GM11168 (cell line): ENCODE results near the gene FAN1.

Experiments
- in situ Hi-C: fragments of 300-500 bp; cut with MboI; formaldehyde crosslinking; loops from one replicate; pipeline ENCODE4 v1.12.0; 2022; ENCODE audit warnings: low sequenced_read_pairs; ENCODE audit not compliant: unreplicated experiment

Gene FAN1

DNA sequence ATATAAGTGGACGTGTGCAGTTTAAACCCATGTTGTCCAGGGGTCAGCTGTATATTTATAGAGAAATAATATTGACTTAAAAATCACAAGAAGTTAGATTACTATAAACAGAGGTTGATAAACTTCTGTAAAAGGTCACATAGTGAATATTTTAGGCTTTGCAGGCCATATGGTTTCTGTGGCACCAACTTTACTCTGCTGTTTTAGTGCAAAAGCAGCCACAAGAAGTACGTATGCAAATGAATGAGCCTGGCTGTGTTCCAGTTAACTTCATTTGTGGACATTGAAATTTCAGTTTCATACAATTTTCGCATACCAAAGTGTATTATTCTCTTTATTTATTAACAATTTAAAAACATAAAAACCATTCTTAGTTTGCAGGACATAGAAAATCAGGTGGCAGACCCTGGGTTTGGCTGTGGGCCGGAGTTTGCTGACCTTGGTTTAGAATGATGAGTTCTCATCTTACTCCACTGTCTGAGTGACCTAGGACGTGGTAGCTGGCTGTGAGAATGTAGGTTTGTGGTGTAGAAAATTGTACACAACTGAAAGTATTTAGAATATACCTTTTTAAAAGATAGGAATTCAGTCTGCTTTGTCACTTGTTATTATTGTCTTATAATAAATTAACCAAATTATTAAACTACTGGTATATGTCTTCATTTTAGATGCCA, 16.3 kb downstream of the FAN1 start:
- in situ Hi-C loops: no loop called here

DNA sequence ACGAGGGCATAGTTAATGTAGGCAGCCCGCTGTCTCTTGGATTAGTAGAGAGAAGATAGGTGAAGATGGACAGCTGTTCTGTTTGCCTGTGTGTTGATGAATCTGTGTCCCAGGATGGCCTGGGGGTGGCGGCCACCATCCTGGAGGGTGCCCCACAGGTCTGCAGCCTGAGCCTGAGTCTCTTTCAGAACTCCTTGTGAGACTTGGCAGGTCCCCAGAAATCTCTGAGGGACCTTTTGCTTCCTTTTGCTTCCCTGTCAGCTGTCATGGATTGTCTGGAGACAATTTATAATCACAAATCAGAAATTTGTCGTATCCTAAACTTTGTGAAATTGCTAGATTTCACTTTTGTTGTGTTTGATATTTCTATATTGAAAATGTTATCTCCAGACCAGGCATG, 17.4 kb downstream of the FAN1 start:
- in situ Hi-C loops: no loop called here

DNA sequence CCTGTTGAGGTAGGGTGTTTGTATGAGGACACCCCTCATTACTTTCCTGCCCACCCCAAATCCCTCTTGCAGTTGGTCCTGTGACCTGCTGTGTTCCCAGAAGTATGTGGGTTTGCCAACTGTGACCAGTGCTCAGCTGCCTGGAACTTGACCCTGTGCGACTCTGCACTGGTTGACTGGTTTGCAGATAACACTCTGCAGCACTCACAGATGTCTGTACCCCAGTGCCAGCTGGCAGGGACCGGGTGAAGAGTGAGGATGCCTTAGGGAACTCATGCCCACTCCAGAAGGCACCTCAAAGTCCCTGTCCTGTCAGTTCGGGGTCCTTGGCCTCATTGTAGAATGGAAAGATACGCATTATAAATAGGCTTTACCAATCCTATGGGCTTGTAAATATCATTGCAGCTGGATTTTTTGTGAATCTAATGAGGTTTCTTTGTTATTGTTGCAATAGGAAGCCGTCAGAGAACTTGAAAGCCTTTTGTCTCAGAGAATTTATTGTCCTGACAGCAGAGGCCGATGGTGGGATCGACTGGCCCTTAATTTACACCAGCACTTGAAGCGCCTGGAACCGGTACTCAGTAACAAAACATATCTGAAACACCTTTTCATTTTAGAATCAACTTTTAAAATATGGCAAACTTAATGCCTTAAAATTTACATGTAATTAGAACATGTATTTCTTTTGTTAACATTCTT, 18.2 kb downstream of the FAN1 start:
- in situ Hi-C loops: no loop called here

DNA sequence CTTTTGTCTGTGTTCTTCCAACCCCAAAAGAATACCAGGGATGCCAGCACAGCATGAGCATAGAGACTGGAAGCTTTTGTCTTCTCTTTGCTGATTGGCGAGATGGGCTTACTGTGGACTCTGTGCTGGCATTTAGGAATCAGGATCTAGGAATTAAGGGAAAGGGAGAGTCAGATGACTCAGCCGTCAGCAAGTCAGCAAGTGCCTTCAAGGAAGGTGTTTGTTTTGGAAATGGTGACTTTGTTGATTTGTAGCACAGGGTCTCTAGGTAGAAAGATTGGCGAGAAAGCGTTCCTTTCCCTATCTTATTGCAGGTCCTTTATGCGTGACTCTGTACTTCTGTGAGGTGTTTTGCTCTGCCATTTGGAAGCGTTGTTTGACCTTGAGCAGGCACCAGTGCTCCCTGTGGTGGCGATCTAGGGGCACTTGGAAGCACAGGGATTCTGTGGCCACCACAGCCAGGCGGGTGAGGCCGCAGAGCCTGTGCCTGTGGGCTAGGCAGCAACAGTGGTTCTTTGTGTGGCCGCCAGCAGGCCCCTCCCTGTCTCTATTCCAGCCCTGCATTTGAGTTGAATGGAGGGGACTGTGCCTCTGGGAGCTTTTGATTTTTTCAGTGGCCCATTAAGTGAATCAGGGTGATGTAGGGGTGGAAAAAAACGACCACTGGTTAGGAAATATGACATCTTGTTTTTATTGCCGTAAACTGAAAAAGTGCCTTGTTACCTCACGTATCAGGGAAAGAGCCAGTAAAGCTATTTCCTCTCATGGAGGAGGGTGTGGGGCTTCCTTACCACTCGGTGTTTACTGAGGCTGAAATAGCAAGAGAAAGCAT, 19.0 kb downstream of the FAN1 start:
- in situ Hi-C loops: no loop called here

DNA sequence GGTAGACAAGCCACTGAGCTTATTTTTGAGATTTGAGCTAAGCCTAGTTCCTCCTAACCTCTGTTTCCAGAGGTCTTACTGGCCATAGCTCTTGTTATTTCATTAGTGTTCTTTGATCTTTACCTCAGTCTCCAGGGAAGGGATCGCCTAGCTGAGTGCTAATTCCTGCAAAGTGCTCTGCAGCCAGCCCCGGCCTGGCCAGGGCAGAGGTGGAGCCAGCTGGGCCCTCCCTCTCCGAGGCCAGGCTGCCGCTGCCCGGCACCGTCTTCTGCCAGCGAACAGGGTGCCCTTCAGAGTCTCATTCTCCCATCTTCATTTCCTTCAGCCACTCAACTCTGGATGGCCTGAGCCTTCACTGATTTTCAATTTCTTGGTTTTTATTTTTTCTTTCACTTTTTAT, 19.7 kb downstream of the FAN1 start:
- in situ Hi-C loops: no loop called here

DNA sequence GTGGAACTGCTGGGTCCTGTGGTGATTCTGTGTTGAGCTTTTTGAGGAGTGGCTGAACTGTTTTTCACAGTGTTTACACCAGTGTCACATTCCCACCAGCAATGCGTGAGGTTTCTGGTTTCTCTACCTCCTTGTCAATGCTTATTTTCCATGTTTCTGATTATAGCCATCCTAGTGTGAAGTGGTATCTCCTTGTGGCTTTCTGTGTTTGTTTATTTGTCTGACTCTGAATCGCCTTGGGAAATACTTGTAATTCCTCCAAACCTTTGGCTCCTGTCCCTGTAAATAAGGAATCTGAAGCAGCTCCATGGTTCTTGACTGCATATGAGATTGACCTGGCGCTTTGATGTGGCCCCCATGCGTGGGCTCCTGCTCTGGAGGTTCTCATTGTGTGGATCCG, 20.6 kb downstream of the FAN1 start:
- in situ Hi-C loops: no loop called here

DNA sequence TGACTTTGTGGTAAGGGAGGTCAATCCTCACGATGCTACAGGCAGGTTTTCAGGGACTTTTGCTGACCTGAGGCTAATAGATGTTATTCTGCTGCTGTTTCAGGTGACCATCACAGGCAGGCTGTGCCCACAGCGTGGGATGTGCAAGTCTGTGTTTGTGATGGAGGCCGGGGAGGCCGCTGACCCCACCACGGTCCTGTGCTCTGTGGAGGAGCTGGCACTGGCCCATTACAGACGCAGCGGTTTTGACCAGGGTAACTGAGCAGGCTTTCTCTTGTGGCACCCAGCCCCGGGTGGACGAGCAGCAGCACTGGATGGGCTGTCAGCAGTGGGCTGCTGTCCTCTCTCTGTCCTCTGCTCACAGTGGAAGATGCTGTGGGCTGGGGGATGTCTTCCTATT, 22.0 kb downstream of the FAN1 start:
- in situ Hi-C loops: no loop called here

DNA sequence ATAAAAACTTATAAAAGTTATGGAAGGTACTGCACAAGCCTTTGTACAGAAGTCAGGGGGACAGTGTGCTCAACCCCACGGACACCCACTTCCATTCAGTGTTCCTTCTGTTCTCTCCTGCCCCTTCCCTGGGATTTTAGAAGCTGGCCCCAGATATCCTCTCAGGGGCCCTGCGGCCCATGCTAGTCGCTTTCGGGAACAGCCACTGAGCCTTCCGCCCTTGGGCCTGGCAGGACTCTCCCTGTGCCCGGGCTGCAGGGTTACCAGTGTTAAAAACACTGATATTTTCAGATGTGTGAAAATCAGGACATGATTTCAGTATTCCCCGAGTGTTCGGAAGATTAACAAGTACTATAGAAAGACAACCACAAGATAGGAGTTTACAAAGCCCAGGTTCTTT, 22.4 kb downstream of the FAN1 start:
- in situ Hi-C loops: no loop called here

DNA sequence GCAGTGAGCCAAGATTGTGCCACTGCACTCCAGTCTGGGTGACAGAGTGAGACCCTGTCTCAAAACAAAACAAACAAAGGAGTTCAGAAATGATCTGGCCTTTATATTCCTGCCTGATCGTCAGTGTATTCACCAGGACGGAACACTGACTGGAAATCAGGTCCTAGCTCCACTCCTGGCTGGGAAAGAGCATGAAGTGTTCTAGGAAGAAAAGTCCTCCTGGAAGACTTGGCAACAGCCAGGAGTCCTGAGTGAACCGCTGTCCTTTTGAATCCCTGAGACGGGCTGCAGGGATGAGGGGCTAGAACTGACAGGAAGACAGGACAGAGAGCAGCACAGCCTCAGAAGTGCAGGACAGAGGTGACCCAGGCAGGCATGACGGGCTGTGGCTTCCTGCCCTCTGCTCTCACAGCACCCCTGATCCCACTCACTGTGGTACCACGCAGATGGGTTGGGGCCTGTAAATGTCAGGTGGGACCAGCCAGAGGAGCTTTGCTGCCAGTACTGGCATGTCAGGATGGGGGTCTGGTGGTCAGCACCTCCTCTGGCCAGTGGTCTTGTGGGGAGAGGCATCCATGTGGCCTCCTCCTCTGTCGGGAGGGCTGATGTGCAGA, 23.5 kb downstream of the FAN1 start:
- in situ Hi-C loops: no loop called here

DNA sequence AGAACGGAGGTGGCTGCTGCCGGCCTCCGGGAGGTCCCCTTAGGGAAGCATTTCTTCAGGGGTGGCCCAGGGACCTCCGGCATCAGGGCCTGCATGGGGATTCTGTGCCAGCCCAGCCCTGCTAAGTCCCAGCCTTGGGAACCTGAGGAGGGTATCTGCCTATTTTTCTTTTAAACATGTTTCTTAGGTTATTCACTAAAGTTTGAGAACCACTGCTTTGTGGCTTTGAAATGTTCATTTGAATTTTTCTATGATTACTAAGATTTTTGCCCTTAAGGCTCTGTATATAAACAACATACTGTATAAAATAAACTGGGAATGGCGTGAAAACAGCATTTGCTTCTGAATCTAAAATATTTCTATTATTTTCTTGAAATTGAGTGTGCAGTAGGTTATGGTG, 24.4 kb downstream of the FAN1 start:
- in situ Hi-C loops: no loop called here

DNA sequence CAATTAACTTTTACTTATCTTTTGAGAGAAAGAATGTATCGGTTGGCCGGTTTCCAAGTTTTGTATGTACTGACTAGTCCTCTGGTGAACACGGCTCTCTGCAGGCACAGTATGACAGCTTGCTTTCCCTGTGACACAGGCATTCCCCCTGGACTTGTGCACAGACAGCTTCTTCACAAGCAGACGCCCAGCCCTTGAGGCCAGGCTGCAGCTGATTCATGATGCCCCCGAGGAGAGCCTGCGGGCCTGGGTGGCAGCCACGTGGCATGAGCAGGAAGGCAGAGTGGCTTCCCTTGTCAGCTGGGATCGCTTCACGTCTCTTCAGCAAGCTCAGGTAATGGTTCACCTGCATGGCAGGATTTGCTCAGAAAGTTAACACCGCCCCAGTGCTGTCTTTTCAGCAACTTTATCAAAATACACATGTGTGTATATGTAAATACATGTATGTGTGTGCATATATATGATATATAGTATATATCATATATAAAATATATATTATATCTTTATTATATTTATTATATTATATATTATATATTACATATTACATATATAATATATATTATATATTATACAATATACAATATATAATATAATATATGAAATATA, 25.5 kb downstream of the FAN1 start:
- in situ Hi-C loops: no loop called here

DNA sequence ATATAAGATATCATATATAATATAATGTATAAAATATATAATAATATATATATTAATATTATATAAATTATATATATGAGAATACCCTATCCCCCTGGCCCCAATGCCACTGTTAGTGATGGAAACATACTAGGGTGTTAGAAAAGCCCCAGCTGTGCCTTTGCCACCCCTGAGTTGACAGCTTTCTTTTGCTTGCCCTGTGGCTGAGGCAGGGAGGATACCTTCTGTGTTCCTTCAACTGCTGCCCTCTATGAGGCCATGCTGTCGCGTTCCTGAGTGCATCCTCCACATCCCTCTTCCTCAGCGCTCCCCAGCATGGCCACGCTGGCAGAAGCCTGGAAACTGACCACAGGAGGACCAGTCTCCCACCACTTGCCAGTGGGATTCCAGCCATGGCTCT, 26.3 kb downstream of the FAN1 start:
- in situ Hi-C loops: no loop called here

DNA sequence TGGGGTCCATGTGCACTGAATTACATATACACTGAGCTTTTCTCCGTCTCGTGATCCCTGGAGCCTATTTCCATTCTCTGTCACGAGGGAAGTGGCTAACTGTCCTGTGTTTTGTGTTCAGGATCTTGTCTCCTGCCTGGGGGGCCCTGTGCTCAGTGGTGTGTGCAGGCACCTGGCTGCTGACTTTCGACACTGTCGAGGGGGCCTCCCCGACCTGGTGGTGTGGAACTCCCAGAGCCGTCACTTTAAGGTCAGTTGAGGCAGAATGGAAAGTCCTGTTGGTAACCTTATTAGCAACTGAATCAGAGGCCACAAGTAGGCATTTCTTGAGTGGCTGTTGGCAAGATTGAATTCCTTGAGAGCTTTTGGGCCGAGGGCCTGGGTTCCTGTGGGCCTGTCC, 26.7 kb downstream of the FAN1 start:
- in situ Hi-C loops: no loop called here

DNA sequence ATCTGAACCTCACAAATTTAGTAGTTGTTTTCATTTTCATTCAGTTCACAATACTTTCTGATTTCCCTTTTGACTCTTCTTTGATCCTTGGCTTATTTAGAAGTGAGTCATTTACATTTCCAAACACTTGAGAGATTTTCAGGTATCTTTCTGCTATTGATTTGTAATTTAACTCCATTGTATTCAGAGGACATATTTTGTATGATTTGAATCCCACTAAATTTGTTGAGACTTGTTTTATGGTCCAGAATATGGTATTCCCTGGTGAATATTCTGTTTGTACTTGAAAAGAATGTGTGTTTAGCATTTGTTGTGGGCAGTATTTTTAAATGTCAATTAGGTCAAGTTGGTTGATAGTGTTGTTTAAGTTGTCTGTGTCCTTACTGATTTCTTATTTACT, 29.6 kb downstream of the FAN1 start:
- in situ Hi-C loops: no loop called here

DNA sequence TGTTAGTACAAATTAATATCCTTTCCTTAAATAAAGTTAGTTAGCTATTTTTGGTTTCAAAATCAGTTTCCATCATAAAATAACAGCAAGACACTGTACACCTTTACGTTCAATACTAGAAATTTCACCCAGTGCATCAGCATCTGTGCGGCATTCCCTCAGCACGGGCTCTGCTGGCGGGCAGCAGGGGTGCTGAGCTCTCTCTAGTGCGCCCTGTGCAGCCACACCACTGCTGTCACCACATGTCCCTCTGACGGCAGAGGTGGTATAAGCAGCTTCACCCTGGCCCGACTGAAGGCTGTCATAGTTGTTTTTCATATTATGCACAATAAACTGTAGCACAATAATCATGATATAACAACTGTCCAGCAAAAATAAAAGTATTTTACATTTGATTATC, 35.4 kb downstream of the FAN1 start:
- in situ Hi-C loops: no loop called here

DNA sequence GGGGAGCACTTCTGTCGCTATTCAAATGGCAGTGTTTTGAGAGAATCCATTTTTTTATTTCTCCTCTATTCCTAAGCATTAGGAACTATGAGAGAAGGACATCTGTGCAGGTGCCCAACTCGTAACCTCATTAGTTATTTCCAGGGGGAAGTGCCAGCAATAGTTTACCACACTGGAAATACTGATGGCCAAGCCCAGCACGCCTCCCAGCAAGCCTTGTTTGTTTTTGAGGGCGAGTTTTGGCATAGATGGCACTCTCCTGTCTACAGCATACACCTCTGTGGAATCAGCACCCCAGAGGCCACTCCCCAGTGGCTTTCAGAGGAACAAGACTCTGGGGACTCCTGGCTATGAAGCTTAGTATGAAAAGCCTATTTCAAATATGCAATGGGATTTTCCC, 36.6 kb downstream of the FAN1 start:
- in situ Hi-C loops: no loop called here

DNA sequence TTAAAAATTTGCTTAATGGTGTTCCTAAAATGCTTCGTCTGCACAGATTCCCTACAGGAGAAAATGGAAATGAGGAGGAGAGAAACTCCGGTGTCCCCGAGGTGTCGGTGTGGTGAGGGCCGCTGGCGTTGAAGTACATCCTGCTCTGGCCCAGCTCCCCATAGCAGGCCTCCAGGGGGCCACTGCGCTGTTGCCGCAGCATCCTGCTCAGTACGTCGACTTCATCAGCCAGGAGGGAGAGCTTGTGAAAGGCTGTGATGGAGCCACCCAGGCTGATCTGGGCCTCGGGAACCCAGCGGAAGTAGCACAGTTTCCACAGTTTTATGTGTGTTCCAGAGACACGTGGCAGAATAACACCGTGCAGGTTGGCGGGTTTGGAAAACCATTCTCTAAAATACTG, 37.8 kb downstream of the FAN1 start:
- in situ Hi-C loops: no loop called here

DNA sequence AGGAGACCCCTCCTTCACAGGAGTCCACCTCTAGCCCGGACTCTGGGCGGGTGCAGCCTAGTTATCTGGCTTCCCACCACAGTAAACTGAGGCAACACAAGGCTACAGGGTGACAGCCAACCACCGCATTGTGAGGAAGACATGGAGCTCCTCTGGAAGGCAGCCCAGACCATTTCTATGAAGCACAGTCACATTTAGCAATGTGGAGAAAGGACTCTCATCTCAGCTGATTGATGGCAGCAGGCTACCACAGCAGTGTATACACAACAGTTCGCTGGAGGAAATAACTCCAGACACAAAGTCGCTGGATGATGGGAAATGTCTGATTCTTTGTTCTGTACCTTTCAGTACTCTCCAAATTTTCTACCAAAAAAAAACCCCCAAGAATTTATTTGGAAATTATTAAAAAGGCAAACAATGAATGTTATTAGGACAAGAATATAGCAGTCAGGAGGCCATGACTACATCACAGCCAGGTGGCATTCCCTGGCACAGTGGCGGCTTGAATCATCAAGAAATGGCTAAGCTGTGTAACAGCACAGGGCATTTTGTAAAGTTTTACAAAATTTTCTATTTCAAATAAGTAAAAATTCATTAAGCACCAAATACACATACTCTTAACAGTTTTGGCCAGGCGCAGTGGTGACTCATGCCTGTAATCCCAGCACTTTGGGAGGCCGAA, 40.1 kb downstream of the FAN1 start:
- in situ Hi-C loops: no loop called here

DNA sequence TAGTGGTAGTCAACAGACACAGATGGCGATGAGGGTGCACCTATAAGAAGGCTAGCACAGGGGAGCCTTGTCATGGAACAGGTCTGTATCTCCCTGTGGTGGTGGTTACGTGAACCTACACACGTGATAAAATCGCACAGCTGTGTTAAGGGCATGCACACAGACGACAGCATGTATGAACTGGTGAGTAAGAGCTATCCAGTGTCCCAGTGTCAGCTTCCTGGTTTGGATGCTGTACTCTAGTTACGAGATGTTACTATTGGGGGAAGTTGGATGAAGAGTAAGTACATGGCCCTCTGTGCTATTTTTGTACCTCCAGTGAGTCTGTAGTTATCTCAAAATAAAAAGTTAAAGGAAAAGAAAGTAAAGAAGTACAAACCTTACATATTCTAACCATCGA, 49.5 kb downstream of the FAN1 start:
- in situ Hi-C loops: no loop called here

DNA sequence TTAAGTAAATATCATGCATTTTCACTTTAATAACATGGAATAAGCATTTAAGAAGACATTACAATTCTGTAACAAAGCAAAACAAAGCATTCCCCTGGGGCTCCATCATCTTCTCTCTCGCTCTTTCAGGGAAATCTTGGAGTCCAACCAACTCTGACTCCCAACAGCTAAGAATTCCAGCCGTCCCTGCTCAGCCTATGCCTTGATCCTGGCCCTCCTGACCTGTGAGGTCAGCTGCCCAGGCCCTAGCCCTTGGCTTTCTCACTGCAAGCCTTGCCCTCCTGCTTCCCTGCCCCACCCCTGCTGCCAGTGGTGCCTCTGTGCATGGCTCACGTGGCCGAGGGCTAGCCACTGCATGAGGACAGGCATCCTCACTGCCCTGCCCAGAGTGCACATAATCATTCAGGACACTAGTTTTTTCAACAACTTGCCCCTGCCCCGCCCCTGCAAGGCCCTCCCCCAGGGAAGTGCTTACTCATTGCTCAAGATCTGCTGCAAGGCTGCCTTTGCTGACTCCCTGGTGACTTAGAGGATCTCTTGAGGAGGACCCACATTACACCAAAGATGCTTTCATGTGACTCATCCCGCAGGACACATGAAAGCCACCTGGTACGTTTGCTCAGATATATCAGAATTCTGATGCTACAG, 50.1 kb downstream of the FAN1 start:
- in situ Hi-C loops: no loop called here
